Left lung (tissue), 10 donors: ENCODE data around the gene GPI. TPM values are rescaled to one million over a fixed set of nuclear protein-coding genes. Genes with fewer than 3 reads are reported as not detected.

Experiments
- ATAC-seq: fragments of 200-7000 bp; cut with Tn5 transposase; one replicate; pipeline ENCODE4 v1.9.1; 2020; ENCODE audit warnings: moderate library complexity
- DNase-seq, 4 donors: peaks; one replicate each; pipeline ENCODE4 v3.0.0-alpha.2; 2013 to 2020
- H3K27ac ChIP-seq, 2 donors: fragments of 200-600 bp; sonication (generic) in 1 of 2; one replicate each; pipeline versions ENCODE4 v1.5.0 to v1.8.0; 2020 to 2021
- H3K27me3 ChIP-seq, 2 donors: fragments of 200-600 bp; sonication (generic) in 1 of 2; one replicate each; pipeline versions ENCODE4 v1.5.0 to v1.8.0; 2020 to 2021
- H3K36me3 ChIP-seq, 2 donors: fragments of 200-600 bp; sonication (generic) in 1 of 2; one replicate each; pipeline versions ENCODE4 v1.5.0 to v1.8.0; 2020 to 2021
- H3K4me1 ChIP-seq, 2 donors: fragments of 200-600 bp; one replicate each; pipeline ENCODE4 v1.8.0; 2021
- H3K4me3 ChIP-seq, 2 donors: fragments of 200-600 bp; sonication (generic) in 1 of 2; one replicate each; pipeline versions ENCODE4 v1.5.0 to v1.8.0; 2020 to 2021; ENCODE audit warnings: mild to moderate bottlenecking in 1 of 2
- H3K9me3 ChIP-seq, 2 donors: fragments of 200-600 bp; sonication (generic) in 1 of 2; one replicate each; pipeline versions ENCODE4 v1.5.0 to v1.8.0; 2020 to 2021
- intact Hi-C, 2 donors: fragments of 100-400 bp; cut with DNase I; formaldehyde crosslinking; loops; one replicate each; pipeline versions ENCODE4 v1.11.2 to v1.14.2; 2022
- polyA plus RNA-seq, 6 donors: library from polyadenylated mRNA; unstranded; fragments of 120-200 nt; gene quantifications; one replicate each; pipeline ENCODE4 v1.2.1, GENCODE V29; 2013; ENCODE audit not compliant: insufficient read length in 6 of 6
- total RNA-seq, 2 donors: library from RNA; stranded (reverse); fragmentation: NEBNext Ultra II Directional; extraction: Animal tissue kit (Norgen Biotek cat#: 25700); gene quantifications; one replicate each; pipeline ENCODE4 v1.2.1, GENCODE V29; 2021
- TF ChIP-seq, protein P1 (sequence below), 2 donors: fragments of 200-600 bp; sonication (generic) in 1 of 2; IDR thresholded peaks; one replicate each; pipeline versions ENCODE4 v1.5.0 to v1.8.0; 2021; ENCODE audit warnings: antibody characterized with exemption in 2 of 2
- donor health status: DM: no; HTN: yes; CAD: no.
- donor health status: DM: no; HTN: no; CAD: no.

Gene GPI
- total and polyA plus RNA-seq, 8 donors: 99.2 to 248 (median 108) TPM

DNA sequence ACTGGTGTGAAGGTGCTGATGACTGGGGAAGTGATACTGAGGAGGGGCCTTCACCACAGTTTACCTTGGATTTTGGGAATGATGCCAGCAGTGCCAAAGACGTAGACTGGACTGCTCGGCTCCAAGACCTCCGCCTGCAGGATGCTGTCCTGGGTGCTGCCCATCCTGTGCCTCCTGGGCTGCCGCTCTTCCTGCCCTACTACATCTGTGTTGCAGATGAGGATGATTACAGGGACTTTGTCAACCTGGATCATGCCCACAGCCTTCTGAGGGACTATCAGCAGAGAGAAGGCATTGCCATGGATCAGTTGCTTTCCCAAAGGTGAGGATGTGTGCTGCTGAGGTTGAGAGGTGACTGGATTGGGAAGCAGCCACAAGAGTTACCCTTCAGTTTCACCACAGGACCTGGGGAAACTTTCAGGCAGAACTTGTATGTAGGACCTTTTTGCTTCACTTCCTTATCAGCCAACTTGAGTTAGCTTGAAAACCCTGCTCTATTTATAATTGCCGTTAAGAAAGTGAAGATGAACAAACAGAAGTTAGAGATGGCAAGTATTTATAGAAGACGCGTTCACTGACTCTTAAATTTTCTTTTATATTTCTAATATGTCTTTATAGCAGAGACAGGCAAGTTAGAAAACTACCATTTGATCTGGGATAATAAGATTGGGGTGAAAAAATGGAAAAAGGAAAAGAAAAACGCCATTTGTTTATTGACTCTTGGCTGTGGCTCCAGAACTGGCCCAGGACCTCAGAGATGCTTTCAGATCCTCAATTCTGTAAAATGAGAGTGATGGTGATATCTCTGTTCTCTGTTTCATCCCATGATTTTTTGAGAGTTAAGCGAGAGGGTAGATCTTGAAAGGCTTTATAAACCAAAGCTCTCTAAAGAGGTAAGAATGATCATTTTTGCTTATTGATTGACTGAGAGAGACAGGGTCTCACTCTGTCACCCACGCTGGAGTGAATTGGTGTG lies 44.5 kb downstream of the GPI start:
- no peaks in the 10 kb centered on the region for H3K9me3 ChIP-seq

DNA sequence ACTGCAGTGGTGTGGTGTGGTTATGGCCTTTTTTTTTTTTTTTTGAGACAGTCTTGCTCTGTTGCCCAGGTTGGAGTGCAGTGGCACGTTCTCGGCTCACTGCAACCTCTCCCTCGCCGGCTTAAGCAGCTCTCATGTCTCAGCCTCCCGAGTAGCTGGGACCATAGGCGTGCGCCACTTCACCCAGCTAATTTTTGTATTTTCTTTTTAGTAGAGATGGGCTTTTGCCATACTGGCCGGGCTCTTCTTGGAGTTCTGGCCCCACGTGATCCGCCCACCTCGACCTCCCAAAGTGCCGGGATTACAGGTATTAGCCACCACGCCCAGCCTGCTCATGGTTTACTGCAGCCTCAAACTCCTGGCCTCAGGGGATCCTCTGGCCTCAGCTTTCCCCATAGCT lies 46.2 kb downstream of the GPI start:
- Histone ChIP-seq H3K27me3 (no peaks in the 10 kb centered on the region), H3K9me3 (no peaks in the 10 kb centered on the region), H3K27ac (no peak overlapping the region), H3K36me3 (peaks cover 0 to 39% of the 10 kb centered on the region in 2 donors), H3K4me3 (no peak overlapping the region), H3K4me1 (no peaks in the 10 kb centered on the region)
- TF ChIP-seq, protein P1, sequence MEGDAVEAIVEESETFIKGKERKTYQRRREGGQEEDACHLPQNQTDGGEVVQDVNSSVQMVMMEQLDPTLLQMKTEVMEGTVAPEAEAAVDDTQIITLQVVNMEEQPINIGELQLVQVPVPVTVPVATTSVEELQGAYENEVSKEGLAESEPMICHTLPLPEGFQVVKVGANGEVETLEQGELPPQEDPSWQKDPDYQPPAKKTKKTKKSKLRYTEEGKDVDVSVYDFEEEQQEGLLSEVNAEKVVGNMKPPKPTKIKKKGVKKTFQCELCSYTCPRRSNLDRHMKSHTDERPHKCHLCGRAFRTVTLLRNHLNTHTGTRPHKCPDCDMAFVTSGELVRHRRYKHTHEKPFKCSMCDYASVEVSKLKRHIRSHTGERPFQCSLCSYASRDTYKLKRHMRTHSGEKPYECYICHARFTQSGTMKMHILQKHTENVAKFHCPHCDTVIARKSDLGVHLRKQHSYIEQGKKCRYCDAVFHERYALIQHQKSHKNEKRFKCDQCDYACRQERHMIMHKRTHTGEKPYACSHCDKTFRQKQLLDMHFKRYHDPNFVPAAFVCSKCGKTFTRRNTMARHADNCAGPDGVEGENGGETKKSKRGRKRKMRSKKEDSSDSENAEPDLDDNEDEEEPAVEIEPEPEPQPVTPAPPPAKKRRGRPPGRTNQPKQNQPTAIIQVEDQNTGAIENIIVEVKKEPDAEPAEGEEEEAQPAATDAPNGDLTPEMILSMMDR (IDR thresholded peaks at IDR 0.05): no peak
- ATAC-seq (no peak), DNase-seq (no peak)
- intact Hi-C loops: no loop called here

More for the DNA sequence above, 44.5 kb downstream of the GPI start:
- Histone ChIP-seq H3K4me1 (peaks cover 0 to 11% of the 10 kb centered on the region in 2 donors), H3K4me3 (no peak overlapping the region), H3K36me3 (peaks cover 0 to 22% of the 10 kb centered on the region in 2 donors), H3K27me3 (no peaks in the 10 kb centered on the region), H3K27ac (no peak overlapping the region)
- TF ChIP-seq, protein P1 (IDR thresholded peaks at IDR 0.05): no peak
- ATAC-seq (no peak), DNase-seq (peak in 1 of 4 donors; percentile 18)
- intact Hi-C loops: no loop called here

DNA sequence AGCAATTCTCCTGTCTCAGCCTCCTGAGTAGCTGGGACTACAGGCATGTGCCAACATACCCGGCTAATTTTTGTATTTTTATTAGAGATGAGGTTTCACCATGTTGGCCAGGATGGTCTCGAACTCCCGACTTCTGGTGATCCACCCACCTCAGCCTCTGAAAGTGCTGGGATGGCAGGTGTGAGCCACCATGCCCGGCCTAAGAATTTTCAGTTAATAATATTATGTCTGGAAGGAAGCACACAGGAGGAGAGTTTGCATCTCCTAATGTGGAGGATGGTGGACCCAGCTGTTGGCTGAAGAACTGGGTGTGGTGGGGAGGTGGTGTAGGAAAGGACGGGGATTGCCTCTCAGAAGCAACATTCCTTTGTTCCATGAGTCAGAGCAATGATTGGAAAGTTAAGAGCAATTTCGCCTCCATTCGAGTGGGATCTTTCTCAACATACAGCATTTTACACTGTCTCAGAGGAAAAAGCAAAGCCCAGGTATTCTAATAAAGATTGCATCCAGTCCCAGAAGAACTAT lies 51.1 kb downstream of the GPI start:
- Histone ChIP-seq H3K4me1 (no peaks in the 10 kb centered on the region), H3K27me3 (no peaks in the 10 kb centered on the region), H3K9me3 (no peaks in the 10 kb centered on the region), H3K36me3 (peaks cover 0 to 32% of the 10 kb centered on the region in 2 donors), H3K27ac (no peak overlapping the region), H3K4me3 (no peak overlapping the region)
- ATAC-seq (peak; percentile 29), DNase-seq (no peak)
- TF ChIP-seq, protein P1 (IDR thresholded peaks at IDR 0.05): no peak
- intact Hi-C loops: no loop called here

DNA sequence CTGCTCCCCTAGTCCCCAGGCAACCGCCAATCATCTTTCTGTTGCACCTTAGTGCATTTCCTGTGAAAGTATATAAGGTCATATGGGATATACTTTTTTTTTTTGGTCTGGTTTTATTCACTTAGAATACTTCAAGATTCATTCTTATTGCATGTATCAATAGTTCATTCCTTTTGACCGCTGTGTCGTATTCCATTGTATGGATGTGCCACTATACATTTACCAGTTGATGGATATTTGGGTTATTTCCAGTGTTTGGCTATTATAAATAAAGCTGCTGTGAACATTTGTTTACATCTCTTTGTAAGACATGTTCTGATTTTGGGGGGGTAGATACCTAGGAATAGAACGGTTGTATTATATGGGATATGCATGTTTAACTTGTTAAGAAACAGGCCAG lies 53.3 kb downstream of the GPI start:
- Histone ChIP-seq H3K4me1 (no peaks in the 10 kb centered on the region), H3K27me3 (no peaks in the 10 kb centered on the region), H3K27ac (no peak overlapping the region), H3K9me3 (no peaks in the 10 kb centered on the region), H3K36me3 (peaks cover 0 to 42% of the 10 kb centered on the region in 2 donors), H3K4me3 (no peak overlapping the region)
- DNase-seq (no peak), ATAC-seq (no peak)
- intact Hi-C loops: no loop called here
- TF ChIP-seq, protein P1 (IDR thresholded peaks at IDR 0.05): no peak

DNA sequence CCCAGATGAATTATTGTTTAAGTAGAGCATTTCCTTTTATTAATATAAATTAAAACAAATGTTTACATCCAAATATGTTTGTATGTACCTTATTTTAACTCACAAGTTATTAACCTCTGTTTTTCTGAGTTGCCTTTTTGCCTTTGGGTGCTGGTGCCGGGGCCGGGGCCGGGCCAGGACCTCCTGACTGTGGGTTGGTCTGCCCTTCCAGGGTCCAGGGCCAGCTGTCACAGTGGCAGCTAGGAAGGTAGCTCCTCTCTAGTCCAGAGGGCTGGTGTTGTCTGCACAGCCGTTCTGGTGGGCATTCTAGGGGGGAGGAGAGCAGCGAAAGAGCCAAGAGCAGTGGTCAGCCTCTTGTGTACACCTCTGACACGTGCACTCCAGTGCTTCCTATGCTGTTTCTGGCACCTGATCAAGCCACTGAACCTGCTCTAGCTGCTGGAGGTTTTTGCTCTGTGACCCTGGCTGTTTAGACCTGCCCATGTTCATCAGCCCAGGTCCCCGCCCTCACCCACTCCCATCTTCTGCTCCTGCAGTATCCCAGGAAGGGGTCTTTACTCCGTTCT lies 61.2 kb downstream of the GPI start:
- Histone ChIP-seq H3K4me1 (peaks cover 18 to 31% of the 10 kb centered on the region in 2 donors), H3K27me3 (no peaks in the 10 kb centered on the region), H3K27ac (no peak overlapping the region), H3K36me3 (peaks cover 0 to 14% of the 10 kb centered on the region in 2 donors), H3K9me3 (no peaks in the 10 kb centered on the region), H3K4me3 (no peak overlapping the region)
- ATAC-seq (no peak), DNase-seq (no peak)
- TF ChIP-seq, protein P1 (IDR thresholded peaks at IDR 0.05): no peak
- intact Hi-C loops: no loop called here
